SU-DHL-6 (cell line): ENCODE results near the gene MITF.

Source experiments
- EZH2phosphoT487 ChIP-seq: fragments of 200-600 bp; sonication (generic), shearing (Covaris generic); conservative IDR thresholded peaks from 2 replicates; pipeline ENCODE4 v1.6.1; 2018; ENCODE audit warnings: mild to moderate bottlenecking, antibody characterized with exemption, low read length, moderate library complexity, mixed read lengths
- TF ChIP-seq, protein P1 (sequence below): fragments of 200-600 bp; sonication (generic); IDR thresholded peaks from one replicate; pipeline ENCODE4 v1.5.1; 2017; ENCODE audit warnings: antibody characterized with exemption, mild to moderate bottlenecking, low read length, moderate library complexity; ENCODE audit not compliant: insufficient read depth, poor library complexity, severe bottlenecking

GRCh38 chr3:69999140-70000027, 260.1 kb downstream of the MITF start, which contains the start of gene SAMMSON:
- TF ChIP-seq, protein P1, sequence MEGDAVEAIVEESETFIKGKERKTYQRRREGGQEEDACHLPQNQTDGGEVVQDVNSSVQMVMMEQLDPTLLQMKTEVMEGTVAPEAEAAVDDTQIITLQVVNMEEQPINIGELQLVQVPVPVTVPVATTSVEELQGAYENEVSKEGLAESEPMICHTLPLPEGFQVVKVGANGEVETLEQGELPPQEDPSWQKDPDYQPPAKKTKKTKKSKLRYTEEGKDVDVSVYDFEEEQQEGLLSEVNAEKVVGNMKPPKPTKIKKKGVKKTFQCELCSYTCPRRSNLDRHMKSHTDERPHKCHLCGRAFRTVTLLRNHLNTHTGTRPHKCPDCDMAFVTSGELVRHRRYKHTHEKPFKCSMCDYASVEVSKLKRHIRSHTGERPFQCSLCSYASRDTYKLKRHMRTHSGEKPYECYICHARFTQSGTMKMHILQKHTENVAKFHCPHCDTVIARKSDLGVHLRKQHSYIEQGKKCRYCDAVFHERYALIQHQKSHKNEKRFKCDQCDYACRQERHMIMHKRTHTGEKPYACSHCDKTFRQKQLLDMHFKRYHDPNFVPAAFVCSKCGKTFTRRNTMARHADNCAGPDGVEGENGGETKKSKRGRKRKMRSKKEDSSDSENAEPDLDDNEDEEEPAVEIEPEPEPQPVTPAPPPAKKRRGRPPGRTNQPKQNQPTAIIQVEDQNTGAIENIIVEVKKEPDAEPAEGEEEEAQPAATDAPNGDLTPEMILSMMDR = no peak
- TF ChIP-seq EZH2phosphoT487 = no peak
